Spinal cord (tissue), 10 donors: ENCODE measurements around the gene COX6A2. TPM values are rescaled to one million over a fixed set of nuclear protein-coding genes. Genes with fewer than 3 reads are reported as not detected.

Experiments
- DNase-seq, 6 donors: peaks; one replicate each; pipeline versions ENCODE4 v3.0.0 to v3.0.0-alpha.2; 2013 to 2015; ENCODE audit warnings: low spot score in 6 of 6, low read depth in 4 of 6
- H3K27ac ChIP-seq: one replicate; pipeline ENCODE4 v1.5.1; 2013; ENCODE audit warnings: low read depth, low read length, control low read depth
- H3K27me3 ChIP-seq: one replicate; pipeline ENCODE4 v1.6.1; 2013; ENCODE audit warnings: low read length; ENCODE audit not compliant: control insufficient read depth, insufficient read depth
- H3K36me3 ChIP-seq: one replicate; pipeline ENCODE4 v1.6.1; 2013; ENCODE audit warnings: low read length; ENCODE audit not compliant: control insufficient read depth, insufficient read depth
- H3K4me1 ChIP-seq: one replicate; pipeline ENCODE4 v1.6.1; 2013; ENCODE audit warnings: low read length; ENCODE audit not compliant: control insufficient read depth, insufficient read depth
- H3K4me3 ChIP-seq: one replicate; pipeline ENCODE4 v1.5.1; 2013; ENCODE audit warnings: low read depth, low read length, control low read depth
- H3K9me3 ChIP-seq: one replicate; pipeline ENCODE4 v1.6.1; 2013; ENCODE audit warnings: low read length; ENCODE audit not compliant: control insufficient read depth, insufficient read depth
- WGBS: methylation state at CpG from one replicate; pipeline ENCODE4 v1.1.5; 2013; ENCODE audit warnings: missing lambda C conversion rate; ENCODE audit not compliant: insufficient coverage; 5-methylcytosine and 5-hydroxymethylcytosine counted together
- polyA plus RNA-seq, 2 donors: library from polyadenylated mRNA; unstranded; fragments of 120-200 nt; gene quantifications; one replicate each; pipeline ENCODE4 v1.2.1, GENCODE V29; 2013; ENCODE audit not compliant: insufficient read length in 2 of 2
- total RNA-seq, 2 donors: library from RNA; depleted of rRNA in 1 of 2; stranded (reverse); fragments of 120-200 nt in 1 of 2; fragments of >200 nt in 1 of 2; gene quantifications; one replicate each; pipeline versions ENCODE4 v1.2.3 to v1.2.4, GENCODE V29; 2013 to 2014
- donor health status: healthy.

Gene COX6A2
- total and polyA plus RNA-seq, 4 donors, result 1.0 to 3.2 TPM; not detected in 2

- peaks cover 58% of the 10 kb centered on the region for H3K36me3 ChIP-seq
- no peaks in the 10 kb centered on the region for H3K27me3 ChIP-seq
Observed at GRCh38 chr16:31461921-31462804, 34.0 kb upstream of the COX6A2 start.

GRCh38 chr16:31461201-31461920 is 33.2 kb upstream of the COX6A2 start:
- no peak overlapping the region for H3K27ac ChIP-seq
- no peaks in the 10 kb centered on the region for H3K9me3 ChIP-seq
- DNase-seq, result no peak
- no peak overlapping the region for H3K4me3 ChIP-seq
- H3K4me1 ChIP-seq, result peaks cover 28% of the 10 kb centered on the region
- no peaks in the 10 kb centered on the region for H3K27me3 ChIP-seq
- H3K36me3 ChIP-seq, result peaks cover 58% of the 10 kb centered on the region
- 92% methylated on average over 6 of the region's 10 CpGs for WGBS

More at GRCh38 chr16:31461921-31462804, 34.0 kb upstream of the COX6A2 start:
- 93% methylated on average over 35 of the region's 35 CpGs for WGBS
- Histone ChIP-seq H3K9me3 (no peaks in the 10 kb centered on the region), H3K4me3 (no peak overlapping the region), H3K27ac (no peak overlapping the region), H3K4me1 (peaks cover 20% of the 10 kb centered on the region)
- no peak for DNase-seq

GRCh38 chr16:31460582-31461002 is 32.4 kb upstream of the COX6A2 start:
- no peaks in the 10 kb centered on the region for H3K27me3 ChIP-seq
- H3K9me3 ChIP-seq, result no peaks in the 10 kb centered on the region
- 84% methylated on average over 3 of the region's 8 CpGs for WGBS
- DNase-seq, result peak in 2 of 6 donors; percentile 57 to 74
- H3K27ac ChIP-seq, result peak overlapping the region; percentile 94
- peaks cover 35% of the 10 kb centered on the region for H3K4me1 ChIP-seq
- H3K4me3 ChIP-seq, result peak overlapping the region; percentile 63
- peaks cover 58% of the 10 kb centered on the region for H3K36me3 ChIP-seq

GRCh38 chr16:31459687-31460581 is 31.8 kb upstream of the COX6A2 start:
- Histone ChIP-seq H3K4me3 (peak overlapping the region; percentile 75), H3K27me3 (no peaks in the 10 kb centered on the region), H3K9me3 (no peaks in the 10 kb centered on the region), H3K4me1 (peaks cover 38% of the 10 kb centered on the region), H3K27ac (peak overlapping the region; percentile 96), H3K36me3 (peaks cover 57% of the 10 kb centered on the region)
- 2% methylated on average over 50 of the region's 61 CpGs for WGBS
- peak; percentile 94 to 100 (median 98) for DNase-seq

GRCh38 chr16:31458844-31459686 is 30.9 kb upstream of the COX6A2 start, which contains the start of gene ARMC5:
Gene ARMC5 (plus strand): TSS chr16:31459501. CDS start chr16:31459525, 24 bp downstream.
- peak; percentile 94 to 99 (median 96) for DNase-seq
- no peaks in the 10 kb centered on the region for H3K9me3 ChIP-seq
- peaks cover 38% of the 10 kb centered on the region for H3K4me1 ChIP-seq
- H3K36me3 ChIP-seq, result peaks cover 49% of the 10 kb centered on the region
- H3K27me3 ChIP-seq, result no peaks in the 10 kb centered on the region
- WGBS, result under 1% methylated on average over 91 of the region's 91 CpGs
- peak within 1 kb of the TSS; percentile 75 for H3K4me3 ChIP-seq
- peak within 1 kb of the TSS; percentile 96 for H3K27ac ChIP-seq

GRCh38 chr16:31458073-31458843 is 30.1 kb upstream of the COX6A2 start:
- peak in 2 of 6 donors; percentile 6 to 22 for DNase-seq
- Histone ChIP-seq H3K4me3 (peak overlapping the region; percentile 75), H3K36me3 (peaks cover 41% of the 10 kb centered on the region), H3K4me1 (peaks cover 38% of the 10 kb centered on the region), H3K9me3 (no peaks in the 10 kb centered on the region), H3K27ac (peak overlapping the region; percentile 96), H3K27me3 (no peaks in the 10 kb centered on the region)
- WGBS, result 4% methylated on average over 41 of the region's 42 CpGs

- no peak overlapping the region for H3K4me3 ChIP-seq
- H3K9me3 ChIP-seq, result no peaks in the 10 kb centered on the region
- peaks cover 39% of the 10 kb centered on the region for H3K4me1 ChIP-seq
- peaks cover 29% of the 10 kb centered on the region for H3K36me3 ChIP-seq
- no peak for DNase-seq
- no peak overlapping the region for H3K27ac ChIP-seq
- 69% methylated on average over 5 of the region's 8 CpGs for WGBS
- H3K27me3 ChIP-seq, result no peaks in the 10 kb centered on the region
Observed at GRCh38 chr16:31456988-31457360, 28.8 kb upstream of the COX6A2 start.

- 77% methylated on average over 12 of the region's 17 CpGs for WGBS
- H3K9me3 ChIP-seq, result no peaks in the 10 kb centered on the region
- no peak overlapping the region for H3K4me3 ChIP-seq
- no peaks in the 10 kb centered on the region for H3K27me3 ChIP-seq
- H3K27ac ChIP-seq, result no peak overlapping the region
- H3K36me3 ChIP-seq, result peaks cover 27% of the 10 kb centered on the region
- DNase-seq, result no peak
- H3K4me1 ChIP-seq, result peaks cover 43% of the 10 kb centered on the region
Observed at GRCh38 chr16:31455601-31456314, 27.6 kb upstream of the COX6A2 start.
